CD4-positive, alpha-beta T cell treated with Interleukin-12 subunit alpha and Interleukin-12 subunit beta, for 1 hour (primary cell): ENCODE measurements around the gene NMT1.
"Not testable (repeated sequence)": the region's sequence is repeated elsewhere in the genome, so short reads cannot be mapped to it uniquely, and the experiment has no call there.

ENCODE experiments used
- DNase-seq: peaks from one replicate; pipeline ENCODE4 v3.0.0-alpha.2; 2020

NMT1 gene

DNA sequence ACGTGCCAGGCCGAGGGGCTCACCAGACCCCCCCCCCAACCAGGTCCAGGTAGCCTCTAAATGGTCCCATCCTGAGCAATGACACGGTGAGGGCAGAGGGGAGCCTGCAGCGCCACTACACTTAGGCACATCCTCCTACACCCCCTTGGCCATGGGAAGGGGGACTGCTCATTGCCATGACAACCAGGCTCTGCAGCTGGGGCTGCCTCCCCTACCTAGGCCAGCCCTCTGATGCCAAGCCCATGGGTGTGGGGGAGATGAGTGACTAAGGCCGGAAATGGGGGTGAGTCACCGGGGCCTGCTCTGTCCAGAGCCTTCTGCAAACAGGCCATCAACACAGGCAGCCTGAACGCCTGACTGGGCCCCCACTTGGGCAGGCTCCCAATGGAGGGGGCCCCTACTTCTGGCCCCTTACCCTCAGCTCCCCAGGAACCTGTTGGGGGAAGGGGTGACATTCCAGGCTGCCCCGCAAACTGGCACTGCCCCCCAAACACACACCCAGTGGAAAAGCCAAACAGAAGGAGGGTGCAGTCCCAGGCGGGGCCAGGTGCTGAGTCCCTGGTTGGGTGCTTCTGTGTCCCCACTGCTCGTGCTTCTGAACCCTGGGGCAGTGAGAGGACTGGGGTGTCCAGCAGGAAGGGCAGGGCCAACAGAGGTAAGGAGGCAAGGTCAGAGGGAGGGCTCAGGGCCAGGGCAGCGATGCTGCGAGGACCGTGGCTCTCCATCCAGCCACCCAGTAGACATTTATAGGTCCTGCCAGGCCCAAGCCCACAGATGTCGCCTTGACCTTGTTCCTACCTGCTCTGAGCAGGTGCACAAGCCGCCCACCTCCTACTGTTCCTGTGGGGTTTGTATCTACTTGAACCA is 63.0 kb downstream of the NMT1 start:
- DNase-seq: peak; percentile 26

DNA sequence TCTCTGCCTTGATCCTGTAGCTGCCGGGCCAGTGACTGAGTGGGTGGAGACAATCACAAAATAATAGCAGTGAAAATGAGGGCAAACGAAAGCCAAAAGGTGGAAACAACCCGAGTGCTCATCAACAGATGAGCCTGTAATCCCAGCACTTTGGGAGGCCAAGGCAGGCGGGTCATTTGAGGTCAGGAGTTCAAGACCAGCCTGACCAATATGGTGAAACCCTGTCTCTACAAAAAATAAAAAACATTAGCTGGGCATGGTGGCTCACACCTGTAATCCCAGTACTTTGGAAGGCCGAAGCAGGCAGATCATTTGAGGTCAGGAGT is 63.6 kb downstream of the NMT1 start:
- DNase-seq: not testable (repeated sequence)

DNA sequence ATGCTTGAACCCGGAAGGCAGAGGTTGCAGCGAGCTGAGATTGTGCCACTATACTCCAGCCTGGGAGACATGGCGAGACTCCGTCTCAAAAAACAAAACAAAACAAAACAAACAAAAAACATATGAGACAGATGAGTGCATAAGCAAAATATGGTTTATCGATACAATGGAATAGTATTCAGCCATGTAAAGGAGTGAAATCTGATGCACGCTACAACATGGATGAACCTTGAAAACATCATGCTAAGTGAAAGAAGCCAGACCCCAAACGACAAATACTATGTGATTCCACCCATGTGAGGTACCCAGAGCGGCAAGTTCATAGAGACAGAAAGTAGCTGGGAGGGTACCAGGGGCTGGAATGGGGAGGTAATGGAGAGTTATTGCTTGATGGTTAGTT is 64.4 kb downstream of the NMT1 start:
- DNase-seq: no peak

DNA sequence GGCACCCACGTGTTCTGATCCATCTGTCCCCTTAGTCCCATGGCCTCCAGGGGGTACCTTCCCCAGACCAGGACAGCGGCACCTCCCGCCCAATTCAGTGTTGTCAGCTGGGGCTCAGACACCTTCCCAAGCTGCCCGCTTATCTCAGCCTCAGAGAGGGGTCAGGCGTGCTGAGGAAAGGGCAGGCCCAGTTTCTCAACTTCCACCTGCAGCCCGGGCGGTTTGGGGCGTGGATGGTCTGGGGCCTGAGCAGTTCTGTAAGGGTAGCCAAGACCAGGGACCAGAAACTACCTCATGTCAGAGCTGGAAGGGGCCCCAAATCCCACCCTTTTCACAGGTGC is 66.1 kb downstream of the NMT1 start:
- DNase-seq: no peak

DNA sequence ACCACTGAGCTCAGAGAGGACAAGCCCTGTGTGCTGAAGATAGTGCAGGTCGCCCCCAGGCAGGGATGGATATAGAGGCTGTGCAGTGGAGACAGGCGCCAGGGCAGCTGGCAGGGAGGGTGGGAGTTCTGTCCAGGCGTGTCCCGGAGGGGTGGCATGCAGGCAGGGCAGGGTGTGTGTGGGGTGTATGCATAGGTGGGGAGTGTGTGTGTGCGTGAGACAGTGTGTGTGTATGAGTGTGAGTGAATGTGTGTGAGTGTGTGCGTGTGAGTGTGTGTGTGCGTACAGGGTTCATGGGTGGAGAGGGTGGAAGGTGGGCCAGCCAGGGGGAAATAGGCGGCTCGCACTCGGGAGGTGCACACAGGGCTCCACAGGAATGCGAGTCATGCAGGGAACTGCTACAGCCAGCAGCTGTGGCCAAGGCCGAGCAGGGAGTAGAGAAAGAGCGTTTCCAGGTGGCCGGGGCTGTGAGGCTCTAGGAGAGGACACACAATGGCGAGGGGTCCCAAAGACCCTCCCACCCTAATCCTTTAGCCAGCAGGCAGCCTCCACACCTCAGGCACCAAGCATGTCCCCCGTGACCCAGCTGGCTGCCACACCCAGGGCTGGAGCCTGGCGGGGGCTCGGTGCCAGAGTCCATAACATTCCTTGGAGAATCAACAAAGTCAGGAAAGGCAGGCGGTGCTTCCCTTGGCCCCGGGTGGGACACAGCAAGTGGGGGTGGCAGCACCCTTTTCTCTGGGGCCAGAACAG is 66.6 kb downstream of the NMT1 start:
- no peak for DNase-seq

DNA sequence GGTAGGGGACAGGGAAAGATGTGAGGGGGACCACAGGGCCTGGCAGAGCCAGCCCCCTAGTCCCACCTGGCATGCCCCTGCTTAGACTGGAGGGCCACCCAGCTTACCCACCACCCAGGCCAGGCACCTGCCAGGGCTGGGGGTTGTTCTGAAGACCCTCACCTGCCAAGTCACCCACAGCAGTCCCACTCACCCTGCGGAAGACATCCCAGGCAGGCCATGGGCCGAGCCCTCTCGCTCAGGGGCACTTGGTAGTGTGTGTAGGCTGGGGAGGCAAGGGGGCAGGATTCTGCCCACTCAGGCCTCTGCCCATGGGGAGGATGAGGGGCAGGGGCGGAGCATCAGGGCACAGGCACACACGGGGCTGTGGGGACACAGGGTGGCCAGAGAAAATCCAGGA is 67.2 kb downstream of the NMT1 start:
- no peak for DNase-seq

DNA sequence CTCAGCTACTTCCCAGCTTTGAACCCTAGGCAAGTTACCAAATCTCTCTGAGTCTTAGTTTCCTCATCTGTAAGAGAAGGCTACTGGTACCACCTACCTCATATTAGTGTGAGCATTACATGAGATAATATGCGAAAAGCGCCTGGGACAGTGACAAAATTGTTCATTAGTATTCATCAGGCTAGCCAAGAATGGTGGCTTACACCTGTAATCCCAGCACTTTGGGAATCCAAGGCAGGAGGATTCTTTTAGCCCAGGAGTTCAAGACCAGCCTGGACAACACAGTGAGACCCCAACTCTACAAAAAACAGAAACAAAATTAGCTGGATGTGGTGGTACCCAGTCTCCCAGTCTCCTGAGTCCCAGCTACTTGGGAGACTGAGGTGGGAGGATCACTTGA is 67.9 kb downstream of the NMT1 start:
- DNase-seq: no peak

DNA sequence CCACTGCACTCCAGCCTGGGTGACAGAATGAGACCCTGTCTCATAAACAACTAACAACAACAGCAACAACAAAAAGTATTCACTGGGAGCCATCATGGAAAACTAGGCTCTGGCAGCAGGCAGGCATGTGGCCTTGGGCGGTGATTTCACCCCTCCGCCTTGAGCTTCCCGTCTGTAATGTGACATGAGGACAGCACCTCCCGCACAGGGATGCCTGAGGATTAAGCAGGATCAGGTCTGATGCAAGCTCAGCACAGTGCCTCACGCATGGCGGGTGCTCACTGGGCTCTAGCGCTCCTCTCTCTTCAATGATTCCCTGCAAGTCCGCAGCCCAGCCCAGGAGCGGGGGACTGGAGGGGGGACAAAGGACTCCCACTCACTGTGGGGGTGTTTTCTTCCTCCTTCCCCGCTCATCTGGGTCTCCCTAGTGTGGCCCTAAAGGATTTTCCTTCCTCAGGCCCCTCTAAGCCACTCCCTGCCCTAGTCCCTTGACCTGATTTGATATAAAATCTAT is 68.4 kb downstream of the NMT1 start:
- no peak for DNase-seq

DNA sequence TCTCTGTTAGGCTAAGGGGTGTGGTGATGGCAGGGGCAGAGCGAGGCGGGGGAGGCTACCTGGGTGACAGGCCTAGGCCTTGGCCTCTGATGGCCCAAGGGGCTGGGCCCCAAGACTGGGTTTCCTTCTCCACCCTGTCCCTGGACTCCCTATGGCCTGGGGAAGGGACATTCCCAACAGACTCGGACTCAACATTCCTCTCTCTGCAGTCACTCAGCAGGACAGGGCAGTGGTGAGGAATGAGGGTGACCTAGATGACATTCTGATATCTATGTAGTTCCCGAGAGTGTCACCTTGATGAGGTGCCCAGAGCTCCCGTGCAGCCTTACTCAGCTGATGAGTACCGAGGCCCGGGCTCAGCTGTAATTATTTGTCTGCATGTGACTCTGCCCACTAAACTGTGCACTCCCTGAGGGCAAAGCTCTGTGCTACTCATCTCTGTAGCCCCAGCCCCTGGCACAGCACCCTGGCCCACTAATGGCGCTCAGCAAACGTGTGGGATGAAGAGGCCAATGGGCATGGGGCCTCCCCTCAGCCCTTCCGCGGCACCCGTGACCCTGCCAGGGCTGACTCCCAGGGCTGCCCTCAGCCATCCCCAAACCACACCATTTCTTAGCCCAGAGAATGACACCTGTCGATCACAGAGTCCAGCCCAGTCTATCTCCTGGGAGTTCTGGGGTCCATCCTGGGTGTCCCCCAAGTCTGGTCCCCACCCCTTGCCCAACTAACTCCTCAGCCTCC is 69.0 kb downstream of the NMT1 start:
- DNase-seq: no peak

DNA sequence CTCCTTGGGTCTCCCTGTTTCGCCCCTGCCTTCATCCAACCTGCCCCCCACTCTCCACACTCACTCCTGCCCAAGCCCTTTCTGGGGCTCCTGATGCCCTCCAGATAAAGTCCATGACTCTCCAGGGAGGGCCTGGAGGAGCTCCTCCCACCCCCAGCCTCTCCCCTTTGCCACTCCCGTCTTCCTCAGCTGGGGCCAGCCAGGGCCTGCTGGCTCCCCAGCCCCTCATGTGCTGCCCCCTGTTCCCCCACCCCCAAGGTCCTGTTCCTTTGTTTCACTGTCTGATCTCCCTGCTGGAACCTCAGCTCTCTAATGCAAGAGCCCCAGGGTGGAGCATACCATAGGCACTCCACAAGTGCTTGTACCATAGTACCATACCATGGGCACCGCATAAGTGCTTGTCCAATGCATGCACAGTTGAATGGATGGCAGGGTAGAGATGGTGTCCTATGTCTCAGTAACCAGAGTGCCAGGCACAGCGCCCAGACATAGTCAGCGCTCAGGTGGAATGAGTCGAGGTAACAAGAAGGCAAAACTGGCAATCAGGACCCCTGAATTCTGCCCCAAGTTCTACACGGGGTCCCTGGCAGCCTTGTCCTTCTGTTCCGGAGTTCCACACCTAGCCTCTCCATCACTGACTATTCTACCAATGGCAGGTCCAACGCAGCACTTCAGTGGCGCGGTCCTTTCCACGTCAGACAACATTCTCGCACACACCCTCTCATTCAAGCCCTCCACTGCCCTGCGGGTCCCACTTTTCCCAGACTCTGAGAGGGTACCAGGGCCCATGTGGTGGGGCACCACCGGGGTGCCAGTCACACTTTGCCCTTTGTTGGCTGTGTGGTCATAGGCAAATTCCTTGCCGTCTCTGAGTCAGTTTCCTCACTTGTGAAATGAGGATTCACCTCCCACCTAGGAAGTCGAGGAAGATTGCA is 69.8 kb downstream of the NMT1 start:
- DNase-seq: no peak

DNA sequence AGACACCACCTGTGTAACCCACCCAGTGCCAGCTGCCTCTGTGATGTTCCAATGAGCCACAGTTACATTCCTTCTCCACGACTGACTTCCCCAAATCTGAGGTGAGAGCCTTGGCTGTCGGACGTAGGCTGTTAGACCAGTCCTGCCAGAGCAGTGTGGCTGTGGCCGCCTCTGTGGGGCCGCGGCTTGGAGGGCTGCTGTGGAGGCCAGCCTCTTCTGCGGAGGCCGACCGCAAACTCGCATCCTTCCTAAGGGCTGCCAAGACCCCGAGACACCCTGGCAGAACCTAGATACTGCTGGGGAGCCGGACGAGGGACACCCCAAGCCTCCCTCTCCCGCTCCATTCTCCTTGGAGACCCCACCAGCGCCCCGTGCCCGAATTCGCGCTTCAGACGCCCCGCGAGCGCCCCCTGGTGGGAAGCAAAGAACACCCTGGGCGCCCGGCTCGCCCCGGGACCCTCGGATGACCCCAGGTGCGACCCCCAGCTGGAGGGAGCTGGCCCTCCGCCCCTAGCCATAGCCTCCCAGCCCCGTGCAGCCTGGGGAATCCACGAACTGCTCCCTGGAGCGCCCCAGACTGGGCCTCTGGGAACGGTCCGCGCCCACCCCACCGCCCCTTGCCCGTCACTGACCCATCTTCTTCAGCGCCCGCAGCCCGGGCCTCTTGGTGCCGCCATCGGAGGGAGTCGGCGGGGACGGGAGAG is 70.7 kb downstream of the NMT1 start:
- DNase-seq: peak; percentile 45

DNA sequence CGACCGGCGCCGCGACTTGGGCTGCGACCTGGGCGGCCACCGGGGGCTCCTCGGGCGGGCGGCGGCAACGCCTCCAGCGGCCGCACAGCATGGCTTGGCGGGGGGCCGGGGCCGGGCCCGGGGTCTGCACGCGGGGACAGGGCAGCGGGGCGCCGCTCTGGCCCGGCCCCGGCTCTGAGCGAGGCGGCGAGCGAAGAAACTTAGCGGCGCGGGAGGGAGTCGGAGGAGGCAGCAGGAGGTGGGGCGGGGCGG is 71.1 kb downstream of the NMT1 start, which contains the start of gene PLCD3:
Gene PLCD3, minus strand, starts transcription at position 196 of the 252 bp plus-strand sequence. Its CDS starts 105 bp downstream, at position 91.
- DNase-seq: no peak

DNA sequence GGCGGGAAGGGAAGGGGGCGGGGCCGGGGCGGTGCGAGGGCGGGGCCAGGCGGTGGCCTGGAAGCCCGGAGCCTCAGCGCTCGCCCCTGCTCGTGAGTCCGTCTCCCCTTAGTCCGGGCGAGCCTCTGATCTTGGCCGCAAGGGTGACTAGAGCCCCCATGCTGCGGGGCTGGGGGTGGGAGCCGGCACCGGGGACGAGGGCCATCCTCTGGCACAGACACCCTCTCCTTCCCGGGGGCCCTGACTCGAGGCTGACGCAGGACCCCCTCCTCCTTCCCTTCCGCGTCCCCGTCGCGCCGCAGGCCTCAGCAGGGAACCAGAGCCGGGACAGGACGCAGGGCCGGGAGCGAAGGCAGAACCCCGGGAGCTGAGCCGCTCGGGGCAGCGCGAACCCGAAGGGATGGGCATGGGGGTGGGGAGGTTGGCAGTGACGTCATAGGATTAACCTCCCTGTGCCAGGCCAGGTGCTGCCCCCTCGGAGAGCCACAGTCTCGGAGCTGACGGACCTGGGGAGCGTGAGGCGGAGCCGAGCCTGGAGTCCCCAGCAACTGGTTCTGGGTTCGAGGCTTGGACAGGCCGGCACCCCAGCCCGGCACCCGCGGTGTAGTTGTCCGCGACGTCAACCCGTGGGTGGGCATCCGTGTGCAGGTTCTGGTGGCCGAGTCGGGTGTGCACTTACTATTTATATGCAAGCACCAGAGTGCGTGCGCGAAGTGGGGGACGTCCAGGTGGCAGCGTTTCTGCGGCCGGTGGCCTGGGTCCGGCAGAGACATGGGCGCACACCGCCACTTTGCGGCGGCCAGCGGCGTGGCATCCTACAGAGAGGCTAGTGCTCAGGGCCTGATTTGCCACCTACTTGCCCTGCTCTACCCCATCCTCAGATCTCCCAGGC is 71.7 kb downstream of the NMT1 start:
- DNase-seq: peak; percentile 77

DNA sequence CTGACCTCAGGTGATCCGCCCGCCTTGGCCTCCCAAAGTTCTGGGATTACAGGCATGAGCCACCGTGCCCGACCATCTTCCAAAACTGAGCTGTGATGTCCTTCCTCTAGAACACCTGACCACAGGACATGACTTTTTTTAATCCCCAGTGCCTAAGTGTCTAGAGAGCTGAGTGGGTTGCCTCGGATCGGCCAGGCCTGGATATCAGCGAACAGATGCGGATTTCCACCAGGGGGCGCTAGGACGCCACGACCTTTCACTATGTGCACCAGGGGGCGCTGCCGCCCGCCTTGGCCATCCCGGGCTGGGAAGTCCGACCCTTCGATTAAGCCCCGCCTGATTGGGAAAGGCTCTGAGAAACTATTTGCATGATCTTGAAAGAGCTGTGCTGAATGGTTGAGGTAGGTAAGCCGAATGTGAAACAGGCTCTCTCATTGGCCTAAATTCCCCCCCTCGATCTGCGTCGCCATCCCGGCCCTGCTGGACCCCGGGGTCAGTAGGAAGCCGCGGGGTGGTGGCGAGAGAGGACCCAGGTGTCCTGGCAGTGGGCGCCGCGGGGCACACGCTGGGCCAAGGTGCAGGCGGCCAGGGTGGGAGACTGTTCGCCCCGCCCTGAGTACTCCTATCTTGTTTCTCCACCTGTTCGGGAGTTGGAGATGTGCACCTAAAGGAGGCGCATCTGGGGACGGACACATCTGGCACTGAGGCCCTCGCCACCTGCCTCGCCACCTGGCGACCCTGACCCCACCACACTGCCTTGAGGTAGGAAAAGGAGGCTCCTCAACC is 74.3 kb downstream of the NMT1 start, which contains the start of gene ACBD4:
Gene ACBD4, plus strand, starts transcription at position 496 of the 786 bp plus-strand sequence. CDS start 458 bp downstream, outside the sequence.
- DNase-seq: peak; percentile 97

DNA sequence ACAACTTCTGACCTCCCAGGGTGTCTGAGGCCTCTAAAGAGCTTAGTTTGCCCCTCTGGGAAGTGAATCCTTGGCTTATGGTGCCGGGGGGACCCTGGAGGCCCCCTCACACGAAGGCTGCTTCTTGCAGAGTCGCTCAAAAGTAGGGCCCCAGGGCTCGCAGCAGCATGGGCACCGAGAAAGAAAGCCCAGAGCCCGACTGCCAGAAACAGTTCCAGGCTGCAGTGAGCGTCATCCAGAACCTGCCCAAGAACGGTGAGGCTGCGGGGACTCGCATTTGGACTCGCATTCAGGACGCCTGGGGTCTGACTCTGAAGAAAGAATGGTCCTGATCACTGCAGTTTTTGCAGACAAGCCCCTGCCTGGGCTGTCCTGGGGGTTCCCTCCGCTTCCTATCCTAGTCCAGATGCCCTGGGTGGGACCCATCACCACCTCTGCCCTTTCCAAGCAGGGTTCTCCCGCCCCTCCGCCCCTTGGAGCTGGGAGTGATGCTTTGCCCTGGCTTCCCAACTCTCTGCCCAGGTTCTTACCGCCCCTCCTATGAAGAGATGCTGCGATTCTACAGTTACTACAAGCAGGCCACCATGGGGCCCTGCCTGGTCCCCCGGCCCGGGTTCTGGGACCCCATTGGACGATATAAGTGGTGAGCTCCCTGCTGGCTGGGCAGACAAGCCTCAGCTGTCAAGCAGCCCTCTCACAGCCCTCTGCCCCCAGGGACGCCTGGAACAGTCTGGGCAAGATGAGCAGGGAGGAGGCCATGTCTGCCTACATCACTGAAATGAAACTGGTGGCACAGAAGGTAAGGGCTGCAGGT is 75.1 kb downstream of the NMT1 start:
- no peak for DNase-seq

DNA sequence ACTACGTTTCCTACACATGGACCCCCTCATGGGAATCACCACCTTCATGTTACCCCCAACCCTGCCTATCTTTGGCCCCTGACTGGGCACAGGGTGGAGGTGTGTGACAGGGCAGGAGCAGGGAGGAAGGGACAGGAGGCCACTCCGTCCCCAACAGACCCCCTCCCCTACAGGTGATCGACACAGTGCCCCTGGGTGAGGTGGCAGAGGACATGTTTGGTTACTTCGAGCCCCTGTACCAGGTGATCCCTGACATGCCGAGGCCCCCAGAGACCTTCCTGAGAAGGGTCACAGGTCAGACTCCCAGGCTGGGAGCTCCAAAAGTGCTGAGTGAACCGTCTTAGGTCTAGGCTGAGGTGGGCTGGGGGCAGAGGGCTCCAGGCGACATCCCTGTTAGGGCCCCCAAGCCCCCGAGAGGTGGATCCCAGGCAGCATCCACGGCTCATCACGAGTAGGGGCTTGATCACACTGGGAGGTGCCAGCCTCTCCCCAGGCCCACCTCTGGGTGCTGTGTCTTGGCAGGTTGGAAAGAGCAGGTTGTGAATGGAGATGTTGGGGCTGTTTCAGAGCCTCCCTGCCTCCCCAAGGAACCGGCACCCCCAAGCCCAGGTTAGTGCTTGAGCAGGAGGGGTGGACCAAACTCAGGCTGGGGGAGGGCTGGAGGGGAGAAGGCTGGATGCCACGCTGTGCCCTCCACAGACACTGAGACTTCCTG is 75.9 kb downstream of the NMT1 start:
- no peak for DNase-seq

DNA sequence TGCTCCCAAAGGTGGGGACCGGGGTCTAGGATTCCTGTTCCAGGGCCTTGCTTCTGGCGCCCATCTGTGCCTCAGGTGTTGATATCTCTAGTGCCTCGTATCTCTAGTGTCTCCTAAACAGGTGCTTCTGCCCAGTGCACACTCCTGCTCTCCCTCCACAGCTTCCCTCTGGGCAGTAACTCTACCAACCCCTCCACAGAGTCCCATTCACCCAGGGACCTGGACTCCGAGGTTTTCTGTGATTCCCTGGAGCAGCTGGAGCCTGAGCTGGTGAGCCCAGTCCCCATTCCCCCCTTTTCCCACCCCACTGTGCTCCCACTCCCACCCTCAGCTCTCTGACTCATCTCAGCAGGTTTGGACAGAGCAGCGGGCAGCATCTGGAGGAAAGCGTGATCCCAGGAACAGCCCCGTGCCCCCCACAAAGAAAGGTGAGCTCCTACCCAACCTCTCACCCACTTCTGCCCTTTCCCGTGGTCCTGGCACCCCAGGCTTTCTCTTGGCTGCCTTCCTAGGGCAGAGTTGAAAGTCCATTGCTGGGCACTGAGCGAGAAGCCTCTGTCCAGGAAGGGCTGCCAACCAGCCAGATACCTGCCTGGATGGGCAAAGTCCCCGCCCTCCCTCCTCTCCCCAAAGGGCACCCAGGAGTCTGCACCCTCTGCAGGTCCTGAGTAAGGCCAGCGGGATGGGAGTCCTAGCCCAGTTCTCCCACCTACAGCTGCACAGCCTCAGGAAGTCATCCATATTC is 76.6 kb downstream of the NMT1 start:
- DNase-seq: no peak
